ENCODE results near the gene GNAT3.

GNAT3 gene

GRCh38 chr7:80499350-80499953 is 12.4 kb downstream of the GNAT3 start:
- TF ChIP-seq GABPA (IDR thresholded peaks at IDR 0.05; ENCODE audit: low read depth) = no peak
- TF ChIP-seq SPI1 (IDR thresholded peaks at IDR 0.05; ENCODE audit: borderline replicate concordance, low read depth) = no peak
- no peak for TF ChIP-seq CTCF (IDR thresholded peaks at IDR 0.05; ENCODE audit: insufficient read depth, low read length)
- no peak for TF ChIP-seq REST (IDR thresholded peaks at IDR 0.05; ENCODE audit: insufficient replicate concordance, low read depth)
- no peak for TF ChIP-seq POLR2AphosphoS5 (IDR thresholded peaks at IDR 0.05; ENCODE audit: low read depth)
- no peak for DNase-seq (ENCODE audit: low read depth in 1 of 2, low spot score in 1 of 2)
- H3K27ac ChIP-seq (replicated peaks) = no peak overlapping the region
- no peak overlapping the region for H3K4me3 ChIP-seq (replicated peaks; ENCODE audit: insufficient read depth, low read length)
- no peaks in the 10 kb centered on the region for H3K27me3 ChIP-seq (ENCODE audit: insufficient read depth, poor library complexity, severe bottlenecking)

- H3K27me3 ChIP-seq (ENCODE audit: insufficient read depth, poor library complexity, severe bottlenecking) = no peaks in the 10 kb centered on the region
- H3K27ac ChIP-seq (replicated peaks) = no peak overlapping the region
- no peak for TF ChIP-seq SPI1 (IDR thresholded peaks at IDR 0.05; ENCODE audit: borderline replicate concordance, low read depth)
- no peak for TF ChIP-seq GABPA (IDR thresholded peaks at IDR 0.05; ENCODE audit: low read depth)
- no peak for TF ChIP-seq CTCF (IDR thresholded peaks at IDR 0.05; ENCODE audit: insufficient read depth, low read length)
- no peak for TF ChIP-seq POLR2AphosphoS5 (IDR thresholded peaks at IDR 0.05; ENCODE audit: low read depth)
- no peak for TF ChIP-seq REST (IDR thresholded peaks at IDR 0.05; ENCODE audit: insufficient replicate concordance, low read depth)
- no peak for DNase-seq (ENCODE audit: low read depth in 1 of 2, low spot score in 1 of 2)
- H3K4me3 ChIP-seq (replicated peaks; ENCODE audit: insufficient read depth, low read length) = no peak overlapping the region
Measured at GRCh38 chr7:80498481-80499349, 13.1 kb downstream of the GNAT3 start.

GRCh38 chr7:80496586-80496985 is 15.3 kb downstream of the GNAT3 start:
- H3K27ac ChIP-seq (replicated peaks) = no peak overlapping the region
- DNase-seq (ENCODE audit: low read depth in 1 of 2, low spot score in 1 of 2) = no peak
- no peaks in the 10 kb centered on the region for H3K27me3 ChIP-seq (ENCODE audit: insufficient read depth, poor library complexity, severe bottlenecking)

More at GRCh38 chr7:80496586-80496985, 15.3 kb downstream of the GNAT3 start:
- no peak overlapping the region for H3K4me3 ChIP-seq (replicated peaks; ENCODE audit: insufficient read depth, low read length)
- no peak for TF ChIP-seq CTCF (IDR thresholded peaks at IDR 0.05; ENCODE audit: insufficient read depth, low read length)
- no peak for TF ChIP-seq POLR2AphosphoS5 (IDR thresholded peaks at IDR 0.05; ENCODE audit: low read depth)
- no peak for TF ChIP-seq GABPA (IDR thresholded peaks at IDR 0.05; ENCODE audit: low read depth)
- no peak for TF ChIP-seq REST (IDR thresholded peaks at IDR 0.05; ENCODE audit: insufficient replicate concordance, low read depth)
- no peak for TF ChIP-seq SPI1 (IDR thresholded peaks at IDR 0.05; ENCODE audit: borderline replicate concordance, low read depth)
